Astrocyte (in vitro differentiated cells and primary cell): ENCODE measurements around the gene DYNLL1. TPM values are rescaled to one million over a fixed set of nuclear protein-coding genes. Genes with fewer than 3 reads are reported as not detected.

Experiments
- DNase-seq: peaks from one replicate; pipeline ENCODE4 v3.0.0-alpha.2; 2010; ENCODE audit warnings: low read depth
- FAIRE-seq: peaks from 2 replicates; lab custom pipeline; 2011; peaks lifted over from hg19 to GRCh38; lab: Jason Lieb, UNC
- H2AFZ ChIP-seq: 2 replicates; pipeline ENCODE4 v1.6.0; 2012; ENCODE audit warnings: low read depth, low read length, inconsistent platforms
- H3K27ac ChIP-seq: 2 replicates; pipeline ENCODE4 v1.5.1; 2011; ENCODE audit warnings: low read depth, low read length, inconsistent platforms
- H3K27me3 ChIP-seq: 2 replicates; pipeline ENCODE4 v1.6.0; 2011; ENCODE audit warnings: low read length, inconsistent platforms; ENCODE audit not compliant: insufficient read depth
- H3K36me3 ChIP-seq: 2 replicates; pipeline ENCODE4 v1.5.1; 2011; ENCODE audit warnings: low read length, inconsistent platforms; ENCODE audit not compliant: insufficient read depth
- H3K4me1 ChIP-seq: 2 replicates; pipeline ENCODE4 v1.5.1; 2011; ENCODE audit warnings: low read length, inconsistent platforms; ENCODE audit not compliant: insufficient read depth
- H3K4me2 ChIP-seq: 2 replicates; pipeline ENCODE4 v1.6.0; 2012; ENCODE audit warnings: low read length, inconsistent platforms
- H3K4me3 ChIP-seq: 2 replicates; pipeline ENCODE4 v1.5.1; 2011; ENCODE audit warnings: low read depth, mild to moderate bottlenecking, low read length, inconsistent platforms; ENCODE audit not compliant: insufficient read depth
- H3K79me2 ChIP-seq: 2 replicates; pipeline ENCODE4 v1.6.0; 2012; ENCODE audit warnings: mild to moderate bottlenecking, low read length, inconsistent platforms; ENCODE audit not compliant: insufficient read depth
- H3K9ac ChIP-seq: 2 replicates; pipeline ENCODE4 v1.6.0; 2012; ENCODE audit warnings: mild to moderate bottlenecking, low read length, inconsistent platforms
- H3K9me3 ChIP-seq: 2 replicates; pipeline ENCODE4 v1.5.1; 2012; ENCODE audit warnings: low read depth, mild to moderate bottlenecking, low read length, inconsistent platforms; ENCODE audit not compliant: insufficient read depth
- H4K20me1 ChIP-seq: 2 replicates; pipeline ENCODE4 v1.6.0; 2012; ENCODE audit warnings: low read length, inconsistent platforms; ENCODE audit not compliant: insufficient read depth
- H3K27ac Mint-ChIP-seq: one replicate; pipeline ENCODE4 v1.8.0; 2021; ENCODE audit warnings: mild to moderate bottlenecking, mixed read lengths; ENCODE audit not compliant: unreplicated experiment
- H3K27me3 Mint-ChIP-seq: one replicate; pipeline ENCODE4 v1.8.0; 2021; ENCODE audit warnings: low read depth, mixed read lengths; ENCODE audit not compliant: unreplicated experiment
- H3K36me3 Mint-ChIP-seq: one replicate; pipeline ENCODE4 v1.8.0; 2021; ENCODE audit warnings: low read depth, mixed read lengths; ENCODE audit not compliant: unreplicated experiment
- H3K4me1 Mint-ChIP-seq: one replicate; pipeline ENCODE4 v1.8.0; 2021; ENCODE audit warnings: low read depth, mixed read lengths; ENCODE audit not compliant: unreplicated experiment
- H3K4me3 Mint-ChIP-seq: one replicate; pipeline ENCODE4 v1.8.0; 2021; ENCODE audit warnings: mild to moderate bottlenecking, moderate library complexity, mixed read lengths; ENCODE audit not compliant: unreplicated experiment
- H3K9me3 Mint-ChIP-seq: one replicate; pipeline ENCODE4 v1.8.0; 2021; ENCODE audit warnings: mild to moderate bottlenecking, mixed read lengths; ENCODE audit not compliant: unreplicated experiment
- CTCF ChIP-seq: IDR thresholded peaks from 2 replicates; pipeline ENCODE4 v1.5.1; 2011; ENCODE audit warnings: low read depth, mild to moderate bottlenecking, inconsistent platforms, low read length, moderate library complexity; ENCODE audit not compliant: insufficient read depth
- EZH2 ChIP-seq: IDR thresholded peaks from 2 replicates; pipeline ENCODE4 v1.6.1; 2012; ENCODE audit warnings: mild to moderate bottlenecking, low read length, inconsistent platforms; ENCODE audit not compliant: insufficient read depth
- total RNA-seq: library from RNA; stranded (reverse); gene quantifications from 2 replicates; pipeline ENCODE4 v1.2.1, GENCODE V29; 2021

DYNLL1 gene
- total RNA-seq, 1 donor from 2014 or later, result 500 TPM

- H3K9ac ChIP-seq, result no peak overlapping the region
These were observed 21.9 kb upstream of the DYNLL1 start for GRCh38 chr12:120473807-120474615.

GRCh38 chr12:120474616-120474960 lies 21.3 kb upstream of the DYNLL1 start:
- Histone ChIP-seq H3K4me1 (peaks cover 8% of the 10 kb centered on the region), H3K79me2 (peaks cover 26% of the 10 kb centered on the region), H3K9me3 (no peaks in the 10 kb centered on the region), H2AFZ (no peak overlapping the region), H3K36me3 (no peaks in the 10 kb centered on the region), H3K27me3 (no peaks in the 10 kb centered on the region), H3K27ac (no peak overlapping the region), H3K4me2 (peak overlapping the region; percentile 62), H4K20me1 (peaks cover 12% of the 10 kb centered on the region), H3K4me3 (no peak overlapping the region), H3K9ac (no peak overlapping the region)
- DNase-seq (peak; percentile 65), FAIRE-seq (no peak)
- TF ChIP-seq EZH2, result no peak
- TF ChIP-seq CTCF, result no peak
- Mint-ChIP-seq H3K4me3 (peak overlapping the region; percentile 65), H3K4me1 (peaks cover 31% of the 10 kb centered on the region), H3K27ac (peak overlapping the region; percentile 68), H3K36me3 (no peaks in the 10 kb centered on the region), H3K9me3 (no peaks in the 10 kb centered on the region), H3K27me3 (no peaks in the 10 kb centered on the region)

More at GRCh38 chr12:120473807-120474615, 21.9 kb upstream of the DYNLL1 start:
- Histone ChIP-seq H4K20me1 (peaks cover 10% of the 10 kb centered on the region), H2AFZ (no peak overlapping the region), H3K79me2 (peaks cover 31% of the 10 kb centered on the region), H3K4me1 (peaks cover 8% of the 10 kb centered on the region), H3K27ac (no peak overlapping the region), H3K4me2 (peak overlapping the region; percentile 62), H3K9me3 (no peaks in the 10 kb centered on the region), H3K4me3 (no peak overlapping the region), H3K27me3 (no peaks in the 10 kb centered on the region), H3K36me3 (no peaks in the 10 kb centered on the region)
- Mint-ChIP-seq H3K27ac (peak overlapping the region; percentile 68), H3K4me1 (peaks cover 31% of the 10 kb centered on the region), H3K27me3 (no peaks in the 10 kb centered on the region), H3K9me3 (no peaks in the 10 kb centered on the region), H3K4me3 (peak overlapping the region; percentile 65), H3K36me3 (no peaks in the 10 kb centered on the region)
- DNase-seq, result no peak
- no peak for FAIRE-seq
- TF ChIP-seq EZH2 (no peak), CTCF (no peak)

- Mint-ChIP-seq H3K9me3 (no peaks in the 10 kb centered on the region), H3K27ac (no peak overlapping the region), H3K36me3 (no peaks in the 10 kb centered on the region), H3K4me1 (peaks cover 28% of the 10 kb centered on the region), H3K27me3 (no peaks in the 10 kb centered on the region), H3K4me3 (no peak overlapping the region)
- H3K36me3 ChIP-seq, result no peaks in the 10 kb centered on the region
- no peak overlapping the region for H3K27ac ChIP-seq
- TF ChIP-seq EZH2 (no peak), CTCF (no peak)
- FAIRE-seq (no peak), DNase-seq (no peak)
- H3K4me1 ChIP-seq, result peaks cover 8% of the 10 kb centered on the region
- no peak overlapping the region for H2AFZ ChIP-seq
- H3K27me3 ChIP-seq, result no peaks in the 10 kb centered on the region
- H4K20me1 ChIP-seq, result peaks cover 15% of the 10 kb centered on the region
- H3K9ac ChIP-seq, result no peak overlapping the region
- peaks cover 16% of the 10 kb centered on the region for H3K79me2 ChIP-seq
- no peak overlapping the region for H3K4me3 ChIP-seq
- H3K9me3 ChIP-seq, result no peaks in the 10 kb centered on the region
- no peak overlapping the region for H3K4me2 ChIP-seq
These were observed 20.3 kb upstream of the DYNLL1 start for GRCh38 chr12:120475643-120476042.
